NCI-H1417 (cell line): ENCODE data around the gene CHN2.

Experiments used
- DNase-seq, 3 experiments: peaks; one replicate each; lab custom pipeline; 2025; lab: John Stamatoyannopoulos, UW

Gene CHN2

GRCh38 chr7:29464753-29465152 lies 270.2 kb downstream of the CHN2 start:
- DNase-seq = no peak

GRCh38 chr7:29467193-29467926 lies 272.8 kb downstream of the CHN2 start:
- DNase-seq = no peak

GRCh38 chr7:29468196-29468595 lies 273.6 kb downstream of the CHN2 start:
- no peak for DNase-seq

- no peak for DNase-seq
Measured at GRCh38 chr7:29469281-29469680, 274.7 kb downstream of the CHN2 start.

- DNase-seq = no peak
Measured at GRCh38 chr7:29469976-29470557, 275.5 kb downstream of the CHN2 start.

GRCh38 chr7:29471444-29472138 lies 277.0 kb downstream of the CHN2 start:
- DNase-seq = no peak

GRCh38 chr7:29476916-29477315 lies 282.3 kb downstream of the CHN2 start:
- DNase-seq = no peak

- no peak for DNase-seq
Measured at GRCh38 chr7:29478226-29478625, 283.7 kb downstream of the CHN2 start.

GRCh38 chr7:29478687-29479240 lies 284.2 kb downstream of the CHN2 start:
- DNase-seq = no peak

- no peak for DNase-seq
Measured at GRCh38 chr7:29479301-29480200, 285.0 kb downstream of the CHN2 start.

- peak in 2 of 3 experiments; percentile 29 to 52 for DNase-seq
Measured at GRCh38 chr7:29480451-29480850, 285.9 kb downstream of the CHN2 start.

GRCh38 chr7:29480934-29481651 lies 286.5 kb downstream of the CHN2 start:
- DNase-seq = no peak

GRCh38 chr7:29482056-29482455 lies 287.5 kb downstream of the CHN2 start:
- DNase-seq = peak in 1 of 3 experiments; percentile 31

- no peak for DNase-seq
Measured at GRCh38 chr7:29483219-29484104, 288.9 kb downstream of the CHN2 start.

- DNase-seq = no peak
Measured at GRCh38 chr7:29484280-29484679, 289.7 kb downstream of the CHN2 start.

GRCh38 chr7:29485339-29486190 lies 291.0 kb downstream of the CHN2 start:
- peak in 1 of 3 experiments; percentile 51 for DNase-seq

- no peak for DNase-seq
Measured at GRCh38 chr7:29486191-29486700, 291.7 kb downstream of the CHN2 start.

GRCh38 chr7:29487424-29487823 lies 292.8 kb downstream of the CHN2 start:
- no peak for DNase-seq
